H1 (cell line): ENCODE results near the gene EXOSC7. TPM values are rescaled to one million over a fixed set of nuclear protein-coding genes. Genes with fewer than 3 reads are reported as not detected.

Source experiments
- CTCF ChIA-PET: fragments of 300-600 bp; sonication (Branson Sonifier 250); formaldehyde crosslinking; loops from one replicate; lab custom pipeline; 2021; ENCODE audit not compliant: partially characterized antibody; lab: Charles Lee
- POLR2A ChIA-PET: fragments of 300-600 bp; sonication (Branson Sonifier 250); formaldehyde crosslinking; loops from one replicate; lab custom pipeline; 2021; ENCODE audit warnings: inconsistent platforms; ENCODE audit not compliant: partially characterized antibody; lab: Charles Lee
- DNase-seq, 2 experiments: peaks; one replicate each; pipeline versions ENCODE4 v3.0.0 to v3.0.0-alpha.2; 2010 to 2022; ENCODE audit warnings: low spot score in 2 of 2, low read depth in 1 of 2, mixed read lengths in 1 of 2
- FAIRE-seq: peaks from 2 replicates; lab custom pipeline; 2011; peaks lifted over from hg19 to GRCh38; lab: Jason Lieb, UNC
- H2AFZ ChIP-seq: 2 replicates; pipeline ENCODE4 v1.8.1; 2012; ENCODE audit warnings: low read length, inconsistent platforms
- H2AK5ac ChIP-seq: 2 replicates; pipeline ENCODE4 v1.6.1; 2013; ENCODE audit warnings: low read depth, low read length
- H2BK120ac ChIP-seq: replicated peaks from 2 replicates; pipeline ENCODE3; 2013; ENCODE audit warnings: low read depth, low read length, inconsistent platforms
- H2BK12ac ChIP-seq: 2 replicates; pipeline ENCODE4 v1.6.1; 2013; ENCODE audit warnings: low read depth, low read length
- H2BK15ac ChIP-seq: 2 replicates; pipeline ENCODE4 v1.6.1; 2013; ENCODE audit warnings: low read length
- H2BK20ac ChIP-seq: 2 replicates; pipeline ENCODE4 v1.6.1; 2013; ENCODE audit warnings: low read length
- H2BK5ac ChIP-seq: 2 replicates; pipeline ENCODE4 v1.6.1; 2013; ENCODE audit warnings: low read depth, low read length
- H3K14ac ChIP-seq: 2 replicates; pipeline ENCODE4 v1.6.1; 2013; ENCODE audit warnings: inconsistent platforms; ENCODE audit not compliant: insufficient read length
- H3K18ac ChIP-seq: 2 replicates; pipeline ENCODE4 v1.6.1; 2013; ENCODE audit warnings: low read length; ENCODE audit errors: extremely low read depth
- H3K23ac ChIP-seq: 2 replicates; pipeline ENCODE4 v1.6.1; 2013; ENCODE audit warnings: inconsistent platforms; ENCODE audit not compliant: insufficient read length
- H3K23me2 ChIP-seq: 2 replicates; pipeline ENCODE4 v1.6.1; 2013; ENCODE audit warnings: low read depth, low read length
- H3K27ac ChIP-seq: 2 replicates; pipeline ENCODE4 v1.6.1; 2011; ENCODE audit warnings: low read depth, low read length, inconsistent platforms
- H3K27me3 ChIP-seq, 4 experiments: replicated peaks in 1 of 4; 1 replicate in 1 of 4; 2 replicates in 3 of 4; pipeline versions ENCODE4 v1.6.1 to v1.8.1; 2011 to 2013; ENCODE audit warnings: low read length in 3 of 4, mild to moderate bottlenecking in 3 of 4, inconsistent platforms in 2 of 4, mixed read lengths in 2 of 4, moderate library complexity in 1 of 4; ENCODE audit not compliant: control insufficient read depth in 3 of 4, insufficient read depth in 3 of 4; ENCODE audit errors: extremely low read depth in 1 of 4
- H3K36me3 ChIP-seq, 4 experiments: 2 replicates each; pipeline versions ENCODE4 v1.6.1 to v1.8.1; 2011 to 2013; ENCODE audit warnings: mild to moderate bottlenecking in 4 of 4, low read length in 3 of 4, moderate library complexity in 2 of 4, control low read depth in 1 of 4, inconsistent platforms in 1 of 4; ENCODE audit not compliant: insufficient read depth in 4 of 4, control insufficient read depth in 2 of 4
- H3K4ac ChIP-seq: replicated peaks from 2 replicates; pipeline ENCODE3; 2013; ENCODE audit warnings: low read length, low read depth, mixed read lengths, inconsistent platforms; ENCODE audit not compliant: insufficient read length
- H3K4me1 ChIP-seq, 4 experiments: replicated peaks in 1 of 4; 1 replicate in 1 of 4; 2 replicates in 3 of 4; pipeline versions ENCODE4 v1.6.1 to v1.8.1; 2011 to 2013; ENCODE audit warnings: low read length in 3 of 4, inconsistent platforms in 2 of 4, mixed read lengths in 1 of 4; ENCODE audit not compliant: insufficient read depth in 4 of 4, control insufficient read depth in 3 of 4
- H3K4me2 ChIP-seq, 2 experiments: 2 replicates each; pipeline versions ENCODE4 v1.6.1 to v1.8.1; 2011 to 2013; ENCODE audit warnings: low read depth in 2 of 2, low read length in 2 of 2, control low read depth in 1 of 2, inconsistent platforms in 1 of 2, mild to moderate bottlenecking in 1 of 2; ENCODE audit not compliant: insufficient read depth in 1 of 2
- H3K4me3 ChIP-seq, 4 experiments: fragments of 200-600, 300-600 bp in 1 of 4; sonication (generic), shearing (Covaris generic), sonication (Bioruptor Twin) in 1 of 4; 2 replicates each; pipeline versions ENCODE4 v1.5.1 to v1.8.1; 2011 to 2016; ENCODE audit warnings: low read length in 4 of 4, low read depth in 3 of 4, control low read depth in 2 of 4, inconsistent platforms in 2 of 4, mild to moderate bottlenecking in 2 of 4, mixed read lengths in 1 of 4, moderate library complexity in 1 of 4; ENCODE audit not compliant: insufficient read depth in 2 of 4; ENCODE audit errors: extremely low read depth in 1 of 4
- H3K56ac ChIP-seq: replicated peaks from 2 replicates; pipeline ENCODE3; 2013; ENCODE audit warnings: low read depth, mild to moderate bottlenecking, mixed read lengths, low read length, inconsistent platforms; ENCODE audit not compliant: insufficient read length
- H3K79me1 ChIP-seq: 2 replicates; pipeline ENCODE4 v1.6.1; 2013; ENCODE audit warnings: low read depth, low read length, control low read depth
- H3K79me2 ChIP-seq, 2 experiments: 2 replicates each; pipeline versions ENCODE4 v1.6.1 to v1.8.1; 2012 to 2013; ENCODE audit warnings: low read length in 2 of 2, mild to moderate bottlenecking in 2 of 2, inconsistent platforms in 1 of 2; ENCODE audit not compliant: insufficient read depth in 2 of 2, control insufficient read depth in 1 of 2
- H3K9ac ChIP-seq, 4 experiments: replicated peaks in 1 of 4; 1 replicate in 1 of 4; 2 replicates in 3 of 4; pipeline versions ENCODE4 v1.6.1 to v1.8.1; 2011 to 2013; ENCODE audit warnings: low read depth in 3 of 4, low read length in 3 of 4, control low read depth in 2 of 4, mild to moderate bottlenecking in 2 of 4, moderate library complexity in 2 of 4, inconsistent platforms in 1 of 4; ENCODE audit errors: extremely low read depth in 1 of 4
- H3K9me3 ChIP-seq, 2 experiments: 2 replicates each; pipeline versions ENCODE4 v1.6.1 to v1.8.1; 2012 to 2013; ENCODE audit warnings: mild to moderate bottlenecking in 2 of 2, moderate library complexity in 2 of 2, control low read depth in 1 of 2, inconsistent platforms in 1 of 2, low read depth in 1 of 2, low read length in 1 of 2, mixed read lengths in 1 of 2; ENCODE audit not compliant: insufficient read depth in 2 of 2
- H4K20me1 ChIP-seq, 2 experiments: replicated peaks in 1 of 2; 2 replicates each; pipeline versions ENCODE3 to v1.8.1; 2011 to 2013; ENCODE audit warnings: inconsistent platforms in 2 of 2, low read length in 2 of 2, mild to moderate bottlenecking in 1 of 2; ENCODE audit not compliant: insufficient read depth in 2 of 2, control insufficient read depth in 1 of 2
- H4K5ac ChIP-seq: 2 replicates; pipeline ENCODE4 v1.6.1; 2013; ENCODE audit warnings: low read length, low read depth, mixed read lengths, inconsistent platforms; ENCODE audit not compliant: insufficient read length
- H4K8ac ChIP-seq: 2 replicates; pipeline ENCODE4 v1.8.0; 2013; ENCODE audit warnings: mild to moderate bottlenecking, moderate library complexity, low read length, inconsistent platforms; ENCODE audit not compliant: insufficient read depth; ENCODE audit errors: extremely low read depth
- H4K91ac ChIP-seq: replicated peaks from 2 replicates; pipeline ENCODE3; 2013; ENCODE audit warnings: low read length, mixed read lengths, inconsistent platforms; ENCODE audit not compliant: insufficient read length
- BACH1 ChIP-seq: IDR thresholded peaks from 2 replicates; pipeline ENCODE4 v1.6.1; 2012; ENCODE audit warnings: low read length, improper control_type of control experiment
- BRCA1 ChIP-seq: IDR thresholded peaks from 2 replicates; pipeline ENCODE4 v1.6.1; 2012; ENCODE audit warnings: low read depth, low read length, improper control_type of control experiment
- CBX8 ChIP-seq: fragments of 300-800, 300-1000 bp; sonication (generic); IDR thresholded peaks from 2 replicates; pipeline ENCODE4 v1.7.1; 2016; ENCODE audit warnings: low read depth, low read length, borderline replicate concordance
- CEBPB ChIP-seq: IDR thresholded peaks from 2 replicates; pipeline ENCODE4 v1.6.1; 2012; ENCODE audit warnings: low read depth, low read length
- EP300 ChIP-seq, 2 experiments: IDR thresholded peaks; 1 replicate in 1 of 2; 2 replicates in 1 of 2; pipeline ENCODE4 v1.6.1; 2011 to 2012; ENCODE audit warnings: low read depth in 2 of 2, low read length in 2 of 2, mild to moderate bottlenecking in 2 of 2, borderline replicate concordance in 1 of 2, inconsistent platforms in 1 of 2, moderate library complexity in 1 of 2
- GTF2F1 ChIP-seq: IDR thresholded peaks from 2 replicates; pipeline ENCODE4 v1.6.1; 2012; ENCODE audit warnings: low read depth, low read length, improper control_type of control experiment, borderline replicate concordance
- HDAC6 ChIP-seq: IDR thresholded peaks from one replicate; pipeline ENCODE4 v1.7.1; 2012; ENCODE audit warnings: low read depth, mild to moderate bottlenecking, inconsistent platforms, low read length, moderate library complexity
- JUND ChIP-seq: IDR thresholded peaks from 2 replicates; pipeline ENCODE4 v1.6.1; 2011; ENCODE audit warnings: mild to moderate bottlenecking, improper control_type of control experiment, low read length
- POLR2AphosphoS5 ChIP-seq: IDR thresholded peaks from 2 replicates; pipeline ENCODE4 v1.6.1; 2011; ENCODE audit warnings: low read depth, low read length
- SIN3A ChIP-seq, 2 experiments: IDR thresholded peaks in 1 of 2; conservative IDR thresholded peaks in 1 of 2; 2 replicates each; pipeline ENCODE4 v1.6.1; 2011 to 2012; ENCODE audit warnings: low read length in 2 of 2, improper control_type of control experiment in 1 of 2, low read depth in 1 of 2, mild to moderate bottlenecking in 1 of 2
- SP2 ChIP-seq: IDR thresholded peaks from 2 replicates; pipeline ENCODE4 v1.6.1; 2012; ENCODE audit warnings: mild to moderate bottlenecking, low read length, inconsistent platforms
- TAF7 ChIP-seq: optimal IDR thresholded peaks from 2 replicates; pipeline ENCODE3; 2011; ENCODE audit warnings: low read depth, mild to moderate bottlenecking, inconsistent platforms, low read length, moderate library complexity, borderline replicate concordance
- WGBS, 2 experiments: shearing (Covaris generic) in 1 of 2; methylation state at CpG; one replicate each; pipeline versions ENCODE4 v1.1.6 to v1.1.7; 2013 to 2015; ENCODE audit warnings: low lambda C conversion rate in 2 of 2, mixed read lengths in 2 of 2, inconsistent platforms in 1 of 2, low coverage in 1 of 2, missing lambda C conversion rate in 1 of 2; ENCODE audit not compliant: insufficient replicate concordance in 2 of 2, insufficient coverage in 1 of 2, insufficient read length in 1 of 2; ENCODE audit errors: extremely low coverage in 1 of 2, missing lambda C conversion rate in 1 of 2; 5-methylcytosine and 5-hydroxymethylcytosine counted together
- polyA plus RNA-seq, 7 experiments: library from polyadenylated mRNA; depleted of rRNA in 3 of 7; stranded (reverse) in 5 of 7; unstranded in 2 of 7; fragments of >200 nt in 5 of 7; fragments of 200-250 nt in 2 of 7; gene quantifications; 1 replicate in 5 of 7; 2 replicates in 1 of 7; 4 replicates in 1 of 7; pipeline versions ENCODE4 v1.2.1 to v1.2.3, GENCODE V29; 2011 to 2013; ENCODE audit warnings: missing spikeins in 2 of 7, mixed read lengths in 2 of 7
- total RNA-seq: library from RNA; stranded (reverse); fragmentation: NEBNext Ultra II Directional; extraction: Animal tissue kit (Norgen Biotek cat#: 25700); gene quantifications from 2 replicates; pipeline ENCODE4 v1.2.1, GENCODE V29; 2021
- TF ChIP-seq, protein P1 (sequence below): IDR thresholded peaks from 2 replicates; pipeline ENCODE4 v1.6.1; 2011; ENCODE audit warnings: low read depth, mild to moderate bottlenecking, low read length; ENCODE audit not compliant: insufficient read depth

EXOSC7 gene
- total and polyA plus RNA-seq, 2 of the 8 experiments (the other 6 are each of a cell fraction or from before 2014, with no cell fraction given): 92.7 to 94.5 TPM

DNA sequence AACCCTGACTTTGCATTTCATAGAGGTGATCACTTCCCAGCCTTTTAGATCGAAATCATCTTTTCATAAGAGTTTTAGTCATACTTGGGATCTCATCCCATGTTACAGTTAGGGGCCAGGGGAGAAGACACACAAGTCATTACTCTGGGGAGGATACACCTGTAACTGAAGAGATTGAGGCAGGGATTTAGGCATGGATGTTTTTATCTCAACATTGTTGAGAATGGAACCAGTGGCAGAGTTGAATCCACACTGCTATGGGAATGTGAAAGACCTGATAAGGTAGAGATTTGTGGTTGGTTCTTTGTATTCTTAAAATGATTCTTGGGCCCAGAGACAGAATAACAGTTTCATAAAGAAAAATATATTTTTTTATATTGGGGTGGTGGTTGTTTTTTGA is 33.8 kb downstream of the EXOSC7 start:
- no peak overlapping the region for H3K4ac ChIP-seq
- H3K4me2 ChIP-seq: no peak overlapping the region
- no peak overlapping the region for H3K4me3 ChIP-seq
- H2BK15ac ChIP-seq: no peak overlapping the region
- no peak overlapping the region for H2BK20ac ChIP-seq
- no peak for DNase-seq
- FAIRE-seq: no peak
- no peak overlapping the region for H4K5ac ChIP-seq
- H3K27me3 ChIP-seq: no peaks in the 10 kb centered on the region
- no peaks in the 10 kb centered on the region for H3K79me1 ChIP-seq
- no peak overlapping the region for H3K23ac ChIP-seq
- no peak overlapping the region for H2BK120ac ChIP-seq
- peaks cover 0 to 4% of the 10 kb centered on the region in 2 experiments for H4K20me1 ChIP-seq
- WGBS, 2 experiments: 80% methylated on average over 1 of the region's 1 CpG; no CpG with 5 or more reads in 1 of the 2 experiments
- no peak overlapping the region for H4K91ac ChIP-seq
- no peak overlapping the region for H3K56ac ChIP-seq
- no peak overlapping the region for H3K14ac ChIP-seq
- H4K8ac ChIP-seq: no peak overlapping the region
- H3K18ac ChIP-seq: no peak overlapping the region
- peaks cover 18 to 60% (median 50%) of the 10 kb centered on the region in 4 experiments for H3K36me3 ChIP-seq
- H2BK5ac ChIP-seq: no peak overlapping the region
- no peaks in the 10 kb centered on the region for H3K23me2 ChIP-seq
- no peak overlapping the region for H2AFZ ChIP-seq
- no peak overlapping the region for H2AK5ac ChIP-seq
- ChIA-PET CTCF (no interaction called here), POLR2A (no interaction called here)
- no peak overlapping the region for H2BK12ac ChIP-seq
- no peaks in the 10 kb centered on the region for H3K79me2 ChIP-seq
- H3K27ac ChIP-seq: no peak overlapping the region
- H3K9me3 ChIP-seq: peaks cover 0 to 4% of the 10 kb centered on the region in 2 experiments; a peak in 2 of 4 replicates
- no peak overlapping the region for H3K9ac ChIP-seq
- no peaks in the 10 kb centered on the region for H3K4me1 ChIP-seq
- TF ChIP-seq EP300 (IDR thresholded peaks at IDR 0.05; ENCODE audit: borderline replicate concordance in 1 of 2, low read depth in 2 of 2, low read length in 2 of 2) (no peak), POLR2AphosphoS5 (no peak), GTF2F1 (no peak), CEBPB (no peak), TAF7 (no peak), BACH1 (no peak), CBX8 (no peak), SP2 (no peak), SIN3A (conservative IDR thresholded peaks at IDR 0.05 in 1 of 2, IDR thresholded peaks at IDR 0.05 in 1 of 2; ENCODE audit: low read depth in 1 of 2, low read length in 2 of 2) (no peak), HDAC6 (no peak), BRCA1 (no peak), JUND (no peak)
- TF ChIP-seq, protein P1, sequence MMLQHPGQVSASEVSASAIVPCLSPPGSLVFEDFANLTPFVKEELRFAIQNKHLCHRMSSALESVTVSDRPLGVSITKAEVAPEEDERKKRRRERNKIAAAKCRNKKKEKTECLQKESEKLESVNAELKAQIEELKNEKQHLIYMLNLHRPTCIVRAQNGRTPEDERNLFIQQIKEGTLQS: no peak
